ENCODE data around the gene CACNB4. TPM values are rescaled to one million over a fixed set of nuclear protein-coding genes. Genes with fewer than 3 reads are reported as not detected.

The CACNB4 gene
- total and polyA plus RNA-seq, 9 of the 15 experiments (the other 6 are each of a cell fraction or from before 2014, with no cell fraction given): 0.01 to 0.20 (median 0.04) TPM; not detected in 1

GRCh38 chr2:151882786-151883445 lies 215.9 kb downstream of the CACNB4 start:
- Histone ChIP-seq H3K36me3 (ENCODE audit: control insufficient read depth, insufficient read depth, low read length) (no peaks in the 10 kb centered on the region), H3K4me3 (no peak overlapping the region), H2AFZ (ENCODE audit: low read depth, low read length) (no peak overlapping the region), H3K9me3 (replicated peaks; ENCODE audit: control insufficient read depth, insufficient read depth, low read depth, low read length) (no peaks in the 10 kb centered on the region), H3K9me1 (ENCODE audit: control insufficient read depth, insufficient read depth, low read length) (no peaks in the 10 kb centered on the region), H3K4me1 (replicated peaks in 1 of 2; ENCODE audit: control insufficient read depth in 2 of 2, insufficient read depth in 2 of 2, low read length in 2 of 2) (no peaks in the 10 kb centered on the region; a peak in 1 of 5 replicates), H3K79me2 (ENCODE audit: control insufficient read depth, insufficient read depth, low read length) (no peaks in the 10 kb centered on the region), H4K20me1 (replicated peaks; ENCODE audit: control insufficient read depth, insufficient read depth, low read length) (no peaks in the 10 kb centered on the region), H3K27ac (ENCODE audit: extremely low read depth, low read depth, low read length) (no peak overlapping the region), H3K4me2 (ENCODE audit: insufficient read depth, low read length) (no peak overlapping the region), H3K27me3 (ENCODE audit: control insufficient read depth in 2 of 2, insufficient read depth in 2 of 2, low read length in 2 of 2) (peaks cover 7 to 10% of the 10 kb centered on the region in 2 experiments; a peak in 4 of 5 replicates), H3K9ac (ENCODE audit: insufficient read depth in 1 of 2, low read depth in 2 of 2, low read length in 2 of 2) (no peak overlapping the region)
- ChIA-PET POLR2A (interaction anchor here (1.3 kb wide), 1 partner anchor 34 kb away, joined by 4 read pairs; no protein-coding TSS in a partner anchor), CTCF (ENCODE audit: low intra/inter-chr PET ratio) (no interaction called here)
- intact Hi-C loops (cut with micrococcal nuclease) (no loop called here), in situ Hi-C loops (cut with MboI) (no loop called here)
- no peak for DNase-seq (ENCODE audit: extremely low read depth in 1 of 4, low spot score in 3 of 4)
- BruUV-seq (replicated peaks): no TSS peak
- TF ChIP-seq ZNF124 (CRISPR knock-in tag; IDR thresholded peaks at IDR 0.05) (no peak), ZNF76 (CRISPR knock-in tag; IDR thresholded peaks at IDR 0.05; ENCODE audit: borderline replicate concordance) (no peak), ZNF197 (CRISPR knock-in tag; IDR thresholded peaks at IDR 0.05; ENCODE audit: low read depth) (no peak), ZNF644 (tag; IDR thresholded peaks at IDR 0.05; ENCODE audit: low read depth) (no peak), NFE2 (IDR thresholded peaks at IDR 0.05; ENCODE audit: low read depth) (no peak), ZBTB5 (IDR thresholded peaks at IDR 0.05) (no peak), XRCC4 (IDR thresholded peaks at IDR 0.05; ENCODE audit: extremely low read depth, insufficient read depth, insufficient read length) (no peak)
- WGBS (ENCODE audit: insufficient coverage, low coverage, missing lambda C conversion rate): 3% methylated on average over 10 of the region's 10 CpGs
- ATAC-seq: no peak
- no peak for FAIRE-seq

Measured in K562 (cell line).